Measurements from ENCODE around the gene NISCH.
"Not testable (repeated sequence)": the region's sequence is repeated elsewhere in the genome, so short reads cannot be mapped to it uniquely, and the experiment has no call there.

Gene NISCH

DNA sequence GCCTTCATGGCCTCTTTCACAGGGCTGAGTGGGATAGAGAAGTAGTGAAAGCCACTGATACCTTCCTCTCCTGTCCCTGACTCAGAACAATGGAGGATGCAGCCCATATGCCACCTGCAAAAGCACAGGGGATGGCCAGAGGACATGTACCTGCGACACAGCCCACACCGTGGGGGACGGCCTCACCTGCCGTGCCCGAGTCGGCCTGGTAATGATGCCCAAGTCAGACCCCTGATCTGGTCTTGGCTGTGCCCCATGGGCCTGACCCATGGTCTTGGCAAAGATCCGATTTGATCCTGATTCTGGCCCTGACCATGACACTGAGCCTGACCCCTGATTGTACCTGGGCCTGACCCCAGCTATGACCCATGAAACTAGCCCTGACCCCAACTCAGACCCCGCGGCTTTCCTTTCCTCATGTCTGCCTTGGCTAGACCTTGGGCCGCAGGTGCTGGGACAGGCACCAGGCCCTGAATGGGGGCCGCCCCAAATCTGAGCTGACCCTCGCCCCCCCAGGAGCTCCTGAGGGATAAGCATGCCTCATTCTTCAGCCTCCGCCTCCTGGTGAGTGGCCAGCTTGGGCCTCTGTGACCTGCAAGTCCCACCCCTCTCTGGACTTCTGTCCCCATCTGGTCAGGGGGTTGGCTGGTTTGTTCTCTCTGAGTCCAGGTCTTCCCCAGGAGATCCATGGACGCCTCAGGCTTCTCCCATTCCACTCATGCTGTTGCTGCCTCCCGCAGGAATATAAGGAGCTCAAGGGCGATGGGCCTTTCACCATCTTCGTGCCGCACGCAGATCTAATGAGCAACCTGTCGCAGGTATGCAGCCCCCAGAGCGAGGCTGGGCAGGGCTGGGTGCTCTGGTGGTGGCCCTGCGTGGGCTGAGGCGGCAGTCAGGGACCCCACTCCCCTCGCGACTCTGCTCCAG is 62.7 kb downstream of the NISCH start:
- DNase-seq: no peak

DNA sequence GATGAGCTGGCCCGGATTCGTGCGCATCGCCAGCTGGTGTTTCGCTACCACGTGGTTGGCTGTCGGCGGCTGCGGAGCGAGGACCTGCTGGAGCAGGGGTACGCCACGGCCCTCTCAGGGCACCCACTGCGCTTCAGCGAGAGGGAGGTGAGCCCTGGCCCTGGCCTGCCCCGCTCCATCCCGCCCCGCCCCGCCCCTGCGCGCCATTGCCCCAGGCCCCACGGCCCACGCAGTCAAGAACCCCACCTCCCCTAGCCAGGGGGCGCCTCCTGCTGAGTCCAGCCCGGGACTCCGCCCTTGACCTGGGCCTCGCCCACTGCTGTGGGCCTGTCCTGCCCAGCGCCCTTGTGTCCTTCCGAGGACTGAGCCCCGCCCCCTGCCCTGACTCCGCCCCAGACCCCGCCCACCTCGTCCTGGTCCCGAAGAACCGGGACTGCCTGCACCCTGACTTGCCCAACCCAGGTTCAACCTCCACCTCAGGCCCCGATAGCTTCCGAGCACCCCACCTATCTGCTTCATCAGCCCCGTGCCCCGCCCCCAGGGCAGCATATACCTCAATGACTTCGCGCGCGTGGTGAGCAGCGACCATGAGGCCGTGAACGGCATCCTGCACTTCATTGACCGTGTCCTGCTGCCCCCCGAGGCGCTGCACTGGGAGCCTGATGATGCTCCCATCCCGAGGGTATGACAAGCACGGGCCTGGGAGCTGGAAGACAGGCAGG is 63.5 kb downstream of the NISCH start:
- DNase-seq: no peak

DNA sequence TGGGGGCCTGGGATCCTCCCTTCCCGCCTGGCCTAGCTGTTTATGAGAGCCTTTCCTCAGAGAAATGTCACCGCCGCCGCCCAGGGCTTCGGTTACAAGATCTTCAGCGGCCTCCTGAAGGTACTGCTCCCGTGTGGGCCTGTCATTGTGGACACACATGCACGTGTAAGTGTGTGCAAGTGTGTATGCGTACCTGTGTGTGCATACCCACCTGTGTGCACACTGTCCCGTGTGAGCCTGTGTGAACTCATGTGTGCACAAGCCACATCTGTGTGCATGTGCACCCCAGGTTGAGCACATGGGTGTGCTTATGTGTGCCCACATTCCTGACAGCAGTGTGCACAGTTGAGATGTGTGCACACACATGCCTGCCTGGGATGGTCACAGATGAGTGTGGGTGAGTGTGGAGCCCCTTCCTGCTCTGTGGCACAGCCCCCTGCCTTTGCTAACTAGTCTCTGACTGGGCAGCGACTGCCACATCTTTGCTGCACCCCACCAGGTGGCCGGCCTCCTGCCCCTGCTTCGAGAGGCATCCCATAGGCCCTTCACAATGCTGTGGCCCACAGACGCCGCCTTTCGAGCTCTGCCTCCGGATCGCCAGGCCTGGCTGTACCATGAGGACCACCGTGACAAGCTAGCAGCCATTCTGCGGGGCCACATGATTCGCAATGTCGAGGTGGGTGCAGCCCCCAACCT is 64.2 kb downstream of the NISCH start:
- no peak for DNase-seq

DNA sequence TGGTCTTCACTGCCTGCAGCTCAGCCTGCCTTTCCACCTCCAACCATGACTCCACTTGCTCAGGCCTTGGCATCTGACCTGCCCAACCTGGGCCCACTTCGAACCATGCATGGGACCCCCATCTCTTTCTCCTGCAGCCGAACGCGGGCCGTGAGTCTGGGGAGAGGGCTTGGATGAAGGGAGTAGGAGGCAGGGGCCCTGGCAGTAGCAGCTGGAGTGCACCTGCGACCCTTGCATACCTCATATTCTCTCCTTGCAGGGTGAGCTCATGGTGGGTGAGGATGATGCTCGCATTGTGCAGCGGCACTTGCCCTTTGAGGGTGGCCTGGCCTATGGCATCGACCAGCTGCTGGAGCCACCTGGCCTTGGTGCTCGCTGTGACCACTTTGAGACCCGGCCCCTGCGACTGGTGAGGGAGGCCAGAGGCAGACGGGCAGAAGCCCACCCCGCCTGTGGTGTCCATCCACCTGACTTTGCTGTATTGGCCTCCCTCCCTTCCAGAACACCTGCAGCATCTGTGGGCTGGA is 64.8 kb downstream of the NISCH start:
- DNase-seq: no peak

DNA sequence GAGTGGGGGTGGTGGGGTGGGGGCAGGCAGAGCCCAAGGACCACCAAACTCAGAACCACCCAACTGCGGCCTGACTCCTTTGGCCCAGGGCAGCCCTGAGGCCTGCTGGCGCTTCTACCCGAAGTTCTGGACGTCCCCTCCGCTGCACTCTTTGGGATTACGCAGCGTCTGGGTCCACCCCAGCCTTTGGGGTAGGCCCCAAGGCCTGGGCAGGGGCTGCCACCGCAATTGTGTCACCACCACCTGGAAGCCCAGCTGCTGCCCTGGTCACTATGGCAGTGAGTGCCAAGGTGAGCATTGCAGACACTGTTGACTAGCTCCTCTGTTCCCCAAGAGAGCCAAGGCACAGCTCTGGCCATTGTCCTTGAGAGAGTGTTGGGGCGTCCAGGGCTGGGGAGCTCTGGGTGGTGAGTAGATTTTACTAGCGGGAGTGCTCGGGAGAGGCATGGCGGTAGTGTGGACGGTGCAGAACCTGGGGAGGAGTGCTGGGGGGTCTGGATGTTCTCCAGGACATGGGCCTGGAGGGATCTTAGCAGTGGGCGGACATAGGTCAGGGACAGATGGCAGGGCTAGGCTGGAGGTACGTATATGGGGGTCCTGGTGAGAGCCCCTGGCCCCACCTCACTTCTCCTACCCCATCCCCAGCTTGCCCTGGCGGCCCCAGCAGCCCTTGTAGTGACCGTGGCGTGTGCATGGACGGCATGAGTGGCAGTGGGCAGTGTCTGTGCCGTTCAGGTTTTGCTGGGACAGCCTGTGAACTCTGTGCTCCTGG is 65.5 kb downstream of the NISCH start:
- DNase-seq: no peak

DNA sequence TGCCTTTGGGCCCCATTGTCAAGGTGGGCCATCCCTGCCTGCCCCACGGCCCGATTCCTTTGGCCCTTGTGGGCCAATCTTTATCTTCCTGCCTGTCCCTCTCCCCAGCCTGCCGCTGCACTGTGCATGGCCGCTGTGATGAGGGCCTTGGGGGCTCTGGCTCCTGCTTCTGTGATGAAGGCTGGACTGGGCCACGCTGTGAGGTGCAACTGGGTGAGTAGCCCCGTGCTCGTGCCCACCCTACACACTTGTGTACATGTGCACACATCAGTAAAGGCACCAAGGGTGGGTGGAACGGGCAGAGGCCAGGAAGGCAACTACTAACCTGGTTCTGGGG is 66.1 kb downstream of the NISCH start:
- DNase-seq: no peak

- no peak for DNase-seq
Measured at GRCh38 chr3:52521881-52522650, 66.7 kb downstream of the NISCH start.

DNA sequence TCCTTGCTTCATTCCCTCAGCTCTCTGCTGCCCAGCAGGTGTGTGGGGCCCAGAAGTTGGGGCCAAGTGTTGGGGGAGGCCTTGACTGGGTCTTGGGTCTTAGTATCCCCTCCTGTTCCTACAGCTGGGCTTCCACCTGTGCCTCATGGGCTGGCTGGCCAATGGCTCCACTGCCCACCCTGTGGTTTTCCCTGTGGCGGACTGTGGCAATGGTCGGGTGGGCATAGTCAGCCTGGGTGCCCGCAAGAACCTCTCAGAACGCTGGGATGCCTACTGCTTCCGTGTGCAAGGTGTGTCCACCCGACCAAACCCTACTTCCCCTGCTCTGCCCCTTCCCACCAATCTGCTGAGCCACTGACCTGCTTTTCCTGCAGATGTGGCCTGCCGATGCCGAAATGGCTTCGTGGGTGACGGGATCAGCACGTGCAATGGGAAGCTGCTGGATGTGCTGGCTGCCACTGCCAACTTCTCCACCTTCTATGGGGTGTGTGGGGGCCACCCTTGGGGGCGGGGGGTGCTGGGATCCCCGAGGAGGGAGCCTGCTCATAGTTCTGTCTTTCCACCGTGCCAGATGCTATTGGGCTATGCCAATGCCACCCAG is 67.3 kb downstream of the NISCH start:
- DNase-seq: no peak

- no peak for DNase-seq
Measured at GRCh38 chr3:52523386-52524257, 68.2 kb downstream of the NISCH start.

GRCh38 chr3:52524258-52524751 is 68.9 kb downstream of the NISCH start:
- no peak for DNase-seq

- DNase-seq: no peak
Measured at GRCh38 chr3:52524752-52525679, 69.6 kb downstream of the NISCH start.

- DNase-seq: no peak
Measured at GRCh38 chr3:52525680-52526561, 70.5 kb downstream of the NISCH start.

DNA sequence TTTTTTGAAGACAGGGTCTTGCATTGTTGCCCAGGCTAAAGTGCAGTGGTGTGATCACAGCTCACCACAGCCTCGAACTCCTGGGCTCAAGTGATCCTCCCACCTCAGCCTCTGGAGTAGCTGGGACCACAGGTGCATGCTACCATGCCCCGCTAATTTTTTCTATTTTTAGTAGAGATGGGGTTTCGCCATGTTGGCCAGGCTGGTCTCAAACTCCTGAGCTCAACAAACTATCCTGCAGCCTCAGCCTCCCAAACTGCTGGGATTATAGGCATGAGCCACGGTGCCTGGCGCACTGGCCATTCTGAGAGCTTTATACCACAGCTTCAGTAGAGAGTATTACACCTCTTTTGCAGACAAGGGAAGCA is 71.3 kb downstream of the NISCH start:
- not testable (repeated sequence) for DNase-seq

GRCh38 chr3:52527039-52527731 is 71.8 kb downstream of the NISCH start:
- no peak for DNase-seq

DNA sequence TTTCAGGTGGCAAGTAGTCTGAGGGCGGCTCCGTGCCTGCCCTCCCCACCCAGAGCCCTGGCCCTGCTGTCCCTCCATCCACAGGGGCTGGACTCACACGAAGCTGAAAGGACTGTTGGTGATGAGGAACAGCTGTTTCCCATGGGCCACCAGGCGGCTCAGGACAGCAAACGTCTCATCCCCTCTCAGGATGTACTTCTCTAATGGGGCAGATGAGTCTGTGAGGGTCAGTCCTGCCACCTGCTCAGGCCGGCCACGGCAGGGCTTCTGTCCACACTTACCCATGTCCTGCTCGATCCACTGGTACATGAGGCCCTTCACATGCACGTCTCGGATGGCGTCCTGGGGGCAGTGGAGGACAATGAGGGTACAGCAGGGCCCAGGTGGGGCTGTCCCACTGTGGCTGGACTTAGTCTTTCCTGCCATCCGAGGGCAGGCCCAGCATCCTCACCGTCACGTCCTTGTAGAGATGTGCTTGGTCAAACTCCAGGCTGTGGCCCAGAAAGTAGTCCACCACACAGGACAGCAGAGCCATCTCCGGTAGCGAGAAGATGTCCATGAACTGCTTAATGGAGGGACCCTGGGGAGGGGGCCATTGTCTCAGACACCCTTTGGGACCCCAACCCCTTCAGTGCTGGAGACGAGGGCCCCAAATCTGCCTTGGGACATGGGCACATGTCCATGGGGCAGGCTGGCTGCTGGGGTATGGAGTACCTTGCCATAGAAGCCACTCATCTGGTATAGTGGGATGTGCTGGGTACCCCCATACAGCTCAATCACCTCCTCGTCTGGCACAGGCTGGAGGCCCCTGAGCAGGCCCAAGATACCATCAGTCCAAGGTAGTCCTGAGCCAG is 72.6 kb downstream of the NISCH start:
- DNase-seq: no peak
